Retinal pigment epithelial cell (primary cell): ENCODE results near the gene THY1.
A peak's percentile ranks its signal among the peaks of the same experiment; 100 is the strongest.

ENCODE experiments used
- DNase-seq: peaks from one replicate; pipeline ENCODE4 v3.0.0-alpha.2; 2010; ENCODE audit warnings: low read depth
- H3K4me3 ChIP-seq: 2 replicates; pipeline ENCODE4 v1.5.1; 2011; ENCODE audit warnings: mild to moderate bottlenecking, low read length, control low read depth, moderate library complexity
- TF ChIP-seq, protein P1 (sequence below): conservative IDR thresholded peaks from 2 replicates; pipeline ENCODE4 v1.5.1; 2011; ENCODE audit warnings: low read depth, low read length, control low read depth, inconsistent platforms

Gene THY1

DNA sequence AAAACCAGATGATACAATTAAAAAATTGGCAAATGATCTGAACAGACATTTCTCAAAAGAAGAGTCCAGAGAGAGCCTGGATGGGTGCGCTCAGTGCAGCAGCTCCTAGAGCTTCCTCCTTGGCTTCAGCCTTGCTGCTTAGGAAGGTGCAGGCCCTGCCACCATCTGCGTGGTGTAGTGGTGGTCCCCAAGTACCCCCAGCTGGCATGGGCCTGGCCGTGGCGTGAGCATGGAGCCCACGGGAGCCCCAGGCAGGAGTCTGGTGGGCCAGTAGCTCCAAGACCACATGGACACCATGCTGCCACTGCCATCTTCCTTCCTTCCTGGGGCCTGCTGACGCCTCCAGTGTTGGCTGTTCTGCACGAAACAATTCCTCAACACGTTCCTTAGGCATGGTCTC, 20.5 kb downstream of the THY1 start:
- TF ChIP-seq, protein P1, sequence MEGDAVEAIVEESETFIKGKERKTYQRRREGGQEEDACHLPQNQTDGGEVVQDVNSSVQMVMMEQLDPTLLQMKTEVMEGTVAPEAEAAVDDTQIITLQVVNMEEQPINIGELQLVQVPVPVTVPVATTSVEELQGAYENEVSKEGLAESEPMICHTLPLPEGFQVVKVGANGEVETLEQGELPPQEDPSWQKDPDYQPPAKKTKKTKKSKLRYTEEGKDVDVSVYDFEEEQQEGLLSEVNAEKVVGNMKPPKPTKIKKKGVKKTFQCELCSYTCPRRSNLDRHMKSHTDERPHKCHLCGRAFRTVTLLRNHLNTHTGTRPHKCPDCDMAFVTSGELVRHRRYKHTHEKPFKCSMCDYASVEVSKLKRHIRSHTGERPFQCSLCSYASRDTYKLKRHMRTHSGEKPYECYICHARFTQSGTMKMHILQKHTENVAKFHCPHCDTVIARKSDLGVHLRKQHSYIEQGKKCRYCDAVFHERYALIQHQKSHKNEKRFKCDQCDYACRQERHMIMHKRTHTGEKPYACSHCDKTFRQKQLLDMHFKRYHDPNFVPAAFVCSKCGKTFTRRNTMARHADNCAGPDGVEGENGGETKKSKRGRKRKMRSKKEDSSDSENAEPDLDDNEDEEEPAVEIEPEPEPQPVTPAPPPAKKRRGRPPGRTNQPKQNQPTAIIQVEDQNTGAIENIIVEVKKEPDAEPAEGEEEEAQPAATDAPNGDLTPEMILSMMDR: no peak
- H3K4me3 ChIP-seq: no peak overlapping the region
- no peak for DNase-seq

DNA sequence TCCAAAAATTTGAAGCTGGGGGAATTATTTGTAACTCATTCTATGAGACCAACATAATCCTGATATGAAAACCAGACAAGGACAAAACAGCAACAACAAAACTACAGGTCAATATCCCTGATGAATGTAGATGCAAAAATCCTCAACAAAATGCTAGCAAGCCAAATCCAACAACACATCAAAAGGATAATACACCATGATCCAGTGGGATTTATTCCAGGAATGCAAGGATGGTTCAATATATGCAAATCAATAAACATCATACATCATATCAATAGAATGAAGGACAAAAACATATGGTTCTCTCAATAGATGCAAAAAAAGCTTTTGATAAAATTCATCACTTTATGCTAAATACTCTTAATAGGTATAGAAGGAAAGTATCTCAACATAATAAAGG, 22.1 kb downstream of the THY1 start:
- no peak overlapping the region for H3K4me3 ChIP-seq
- DNase-seq: no peak
- TF ChIP-seq, protein P1: no peak

DNA sequence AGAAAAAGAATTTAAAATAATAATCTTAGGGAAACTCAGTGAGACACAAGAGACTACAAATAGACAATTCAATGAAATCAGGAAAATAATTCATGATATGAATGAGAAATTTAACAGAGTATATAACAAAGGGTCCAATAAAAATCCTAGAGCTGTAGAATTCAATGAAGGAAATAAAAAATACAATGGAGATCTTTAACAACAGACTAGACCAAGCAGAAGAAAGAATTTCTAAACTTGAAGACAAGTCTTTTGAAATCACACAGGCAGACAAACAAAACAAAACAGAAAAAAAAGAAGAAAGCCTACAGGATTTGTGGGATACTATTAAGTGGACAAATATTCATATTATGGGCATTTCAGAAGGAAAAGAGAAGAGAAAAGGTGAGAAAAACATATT, 25.2 kb downstream of the THY1 start:
- TF ChIP-seq, protein P1: no peak

DNA sequence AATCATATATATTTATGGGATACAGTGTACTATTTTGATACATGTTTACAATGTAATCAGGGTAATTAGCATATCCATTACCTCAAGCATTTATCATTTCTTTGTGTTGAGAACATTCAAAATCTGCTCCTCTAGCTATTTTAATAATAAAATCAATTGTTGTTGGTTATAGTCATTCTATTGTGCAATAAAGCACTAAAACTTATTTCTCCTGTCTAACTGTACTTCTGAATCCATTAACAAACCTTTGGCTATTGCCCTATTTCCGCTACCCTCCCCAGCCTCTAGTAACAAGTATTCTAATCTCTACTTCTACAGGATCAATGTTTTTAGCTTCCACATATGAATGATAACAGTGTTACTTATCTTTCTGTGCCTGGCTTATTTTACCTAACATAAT, 26.1 kb downstream of the THY1 start:
- no peak overlapping the region for H3K4me3 ChIP-seq
- TF ChIP-seq, protein P1: no peak
- DNase-seq: no peak

More for the DNA sequence above, 25.2 kb downstream of the THY1 start:
- no peak overlapping the region for H3K4me3 ChIP-seq
- DNase-seq: no peak

DNA sequence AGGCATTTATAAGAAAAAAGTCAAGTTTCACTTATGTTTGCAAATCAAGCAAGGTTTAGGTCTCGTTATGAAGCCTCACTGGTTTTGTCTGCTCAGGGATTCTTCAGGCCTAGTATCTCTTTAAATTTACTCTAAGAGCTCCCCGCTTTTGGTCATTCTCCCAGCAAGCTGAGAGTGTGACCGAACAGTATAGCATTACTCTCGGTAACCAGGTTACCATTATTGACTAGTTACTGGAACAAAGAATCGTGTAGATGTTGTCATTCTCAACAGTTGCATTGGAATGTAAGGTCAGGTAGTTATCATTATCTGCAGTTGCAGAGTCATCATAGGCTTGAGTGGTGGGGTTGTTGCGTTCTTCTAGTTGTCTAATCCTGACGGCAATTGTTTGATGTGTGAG, 31.7 kb downstream of the THY1 start:
- DNase-seq: no peak
- no peak overlapping the region for H3K4me3 ChIP-seq
- TF ChIP-seq, protein P1: no peak

DNA sequence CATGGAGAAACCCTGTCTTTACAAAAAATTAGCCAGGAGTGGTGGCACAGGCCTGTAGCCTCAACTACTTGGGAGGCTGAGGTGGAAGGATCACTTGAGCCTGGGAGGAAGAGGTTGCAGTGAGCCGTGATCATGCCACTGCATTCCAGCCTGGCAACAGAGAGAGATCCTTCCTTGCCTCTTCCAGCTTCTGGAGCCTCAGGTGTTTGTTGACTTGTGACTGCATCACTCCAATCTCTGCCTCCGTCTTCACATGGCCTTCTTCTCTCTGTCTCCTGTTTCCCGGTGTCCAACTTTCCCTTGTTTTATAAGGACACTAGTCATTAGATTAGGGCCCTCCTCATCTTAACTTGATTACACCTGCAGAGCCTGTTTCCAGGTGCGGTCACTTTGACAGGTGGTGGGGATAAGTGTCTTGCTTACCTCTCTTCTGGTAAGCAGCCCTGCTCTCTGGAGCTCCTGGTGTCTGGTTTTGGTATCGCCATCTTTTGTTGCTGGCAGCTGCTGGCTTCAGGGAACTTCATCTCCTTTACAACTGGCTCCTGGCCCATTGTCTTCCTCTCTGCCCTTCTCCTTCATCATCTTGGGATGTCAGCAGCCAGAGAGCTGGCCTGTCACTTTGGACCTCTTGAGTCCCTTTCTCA, 33.2 kb downstream of the THY1 start:
- DNase-seq: no peak
- TF ChIP-seq, protein P1: peak; percentile 54
- no peak overlapping the region for H3K4me3 ChIP-seq

DNA sequence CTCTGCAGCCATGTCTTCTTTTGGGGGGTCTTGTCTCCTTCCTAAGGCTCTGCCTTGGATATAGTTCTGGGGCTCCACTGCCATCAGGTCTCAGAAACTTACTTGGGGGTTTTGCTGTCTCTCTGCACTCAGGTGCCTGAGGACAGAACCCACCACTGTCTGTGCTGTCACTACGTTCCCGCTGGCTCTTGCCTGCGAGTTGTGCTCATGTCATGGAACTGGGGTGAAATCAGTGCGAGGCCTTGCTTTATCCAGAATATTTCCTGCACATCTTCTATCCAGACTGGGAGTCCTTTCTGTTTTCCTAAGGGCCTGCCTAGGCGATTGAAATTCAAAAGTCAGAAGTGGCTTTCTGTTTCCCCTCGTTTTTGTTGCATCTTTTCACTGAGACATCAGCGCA, 34.9 kb downstream of the THY1 start:
- TF ChIP-seq, protein P1: no peak
- no peak overlapping the region for H3K4me3 ChIP-seq
- no peak for DNase-seq
